GM10847 (cell line): ENCODE measurements around the gene MBD4.

Source experiments
- POLR2A ChIP-seq: IDR thresholded peaks from 2 replicates; pipeline ENCODE4 v1.6.1; 2011; ENCODE audit not compliant: insufficient read length; ENCODE audit errors: extremely low read depth

MBD4 gene

GRCh38 chr3:129467932-129468331, 28.2 kb upstream of the MBD4 start:
- no peak for TF ChIP-seq POLR2A

- no peak for TF ChIP-seq POLR2A
Measured at GRCh38 chr3:129463716-129464115, 24.0 kb upstream of the MBD4 start.

- TF ChIP-seq POLR2A, result no peak
Measured at GRCh38 chr3:129463094-129463493, 23.3 kb upstream of the MBD4 start.

GRCh38 chr3:129462361-129462968, 22.7 kb upstream of the MBD4 start:
- no peak for TF ChIP-seq POLR2A

- TF ChIP-seq POLR2A, result no peak
Measured at GRCh38 chr3:129461461-129462146, 21.9 kb upstream of the MBD4 start.

- TF ChIP-seq POLR2A, result no peak
Measured at GRCh38 chr3:129461022-129461421, 21.3 kb upstream of the MBD4 start.

GRCh38 chr3:129460572-129460971, 20.8 kb upstream of the MBD4 start:
- no peak for TF ChIP-seq POLR2A

GRCh38 chr3:129460155-129460554, 20.4 kb upstream of the MBD4 start:
- TF ChIP-seq POLR2A, result no peak

- TF ChIP-seq POLR2A, result no peak
Measured at GRCh38 chr3:129453732-129454131, 14.0 kb upstream of the MBD4 start.

GRCh38 chr3:129449279-129450115, 9.7 kb upstream of the MBD4 start:
- no peak for TF ChIP-seq POLR2A

GRCh38 chr3:129448186-129448895, 8.6 kb upstream of the MBD4 start:
- no peak for TF ChIP-seq POLR2A

- no peak for TF ChIP-seq POLR2A
Measured at GRCh38 chr3:129446926-129447325, 7.2 kb upstream of the MBD4 start.

- TF ChIP-seq POLR2A, result no peak
Measured at GRCh38 chr3:129445471-129445870, 5.7 kb upstream of the MBD4 start.

- TF ChIP-seq POLR2A, result no peak
Measured at GRCh38 chr3:129442947-129443346, 3.2 kb upstream of the MBD4 start.

- no peak for TF ChIP-seq POLR2A
Measured at GRCh38 chr3:129442486-129442885, 2.7 kb upstream of the MBD4 start.
